A673 (cell line): ENCODE measurements around the gene SPRED2. TPM values are rescaled to one million over a fixed set of nuclear protein-coding genes. Genes with fewer than 3 reads are reported as not detected.

Experiments used
- BruUV-seq: library from RNA; stranded (reverse); fragments of 400-500 nt; replicated peaks from 2 replicates; lab custom pipeline; 2021; lab: Mats Ljungman, UMichigan
- CTCF ChIA-PET: fragments of 300-600 bp; sonication (Branson Sonifier 250); formaldehyde crosslinking; loops from one replicate; lab custom pipeline; 2022; ENCODE audit warnings: antibody characterized with exemption; lab: Charles Lee
- POLR2A ChIA-PET: fragments of 300-600 bp; sonication (Branson Sonifier 250); formaldehyde crosslinking; loops from one replicate; lab custom pipeline; 2022; ENCODE audit warnings: antibody characterized with exemption; ENCODE audit not compliant: low non-redundant PET; lab: Charles Lee
- DNase-seq: peaks from one replicate; pipeline ENCODE4 v3.0.0-alpha.2; 2015; ENCODE audit warnings: low spot score
- H3K27ac ChIP-seq: fragments of 200-600 bp; sonication (generic); 2 replicates; pipeline ENCODE4 v1.5.1; 2016; ENCODE audit warnings: mixed run types, low read depth, mild to moderate bottlenecking, mixed read lengths, antibody characterized with exemption, low read length; ENCODE audit not compliant: poor library complexity, severe bottlenecking
- H3K27me3 ChIP-seq: fragments of 200-600 bp; sonication (generic); replicated peaks from 2 replicates; pipeline ENCODE4 v1.6.1; 2017; ENCODE audit warnings: mixed run types, low read depth, mild to moderate bottlenecking, mixed read lengths, antibody characterized with exemption, low read length; ENCODE audit not compliant: insufficient read depth, poor library complexity
- H3K36me3 ChIP-seq: fragments of 200-600 bp; sonication (generic); 2 replicates; pipeline ENCODE4 v1.6.1; 2016; ENCODE audit warnings: mixed run types, mild to moderate bottlenecking, mixed read lengths, antibody characterized with exemption, low read length; ENCODE audit not compliant: insufficient read depth, poor library complexity, severe bottlenecking
- H3K4me1 ChIP-seq: fragments of 200-600 bp; sonication (generic); 2 replicates; pipeline ENCODE4 v1.6.1; 2017; ENCODE audit warnings: mixed run types, mild to moderate bottlenecking, mixed read lengths, antibody characterized with exemption, low read length; ENCODE audit not compliant: insufficient read depth, poor library complexity, severe bottlenecking
- H3K4me3 ChIP-seq: fragments of 200-600 bp; sonication (generic); 2 replicates; pipeline ENCODE4 v1.5.1; 2016; ENCODE audit warnings: low read depth, mixed run types, mild to moderate bottlenecking, mixed read lengths, low read length; ENCODE audit not compliant: poor library complexity, severe bottlenecking
- H3K9me3 ChIP-seq: fragments of 200-600 bp; sonication (generic); 2 replicates; pipeline ENCODE4 v1.6.1; 2016; ENCODE audit warnings: mixed run types, low read depth, mild to moderate bottlenecking, mixed read lengths, antibody characterized with exemption, low read length; ENCODE audit not compliant: poor library complexity, severe bottlenecking
- EZH2 ChIP-seq: fragments of 200-600 bp; sonication (generic); IDR thresholded peaks from 2 replicates; pipeline ENCODE4 v1.6.1; 2017; ENCODE audit warnings: borderline replicate concordance, low read depth, mild to moderate bottlenecking, mixed read lengths, antibody characterized with exemption, low read length; ENCODE audit not compliant: poor library complexity, severe bottlenecking
- intact Hi-C: fragments of 100-400 bp; cut with micrococcal nuclease; formaldehyde crosslinking; loops from one replicate; pipeline ENCODE4 v1.10.0; 2022; ENCODE audit not compliant: unreplicated experiment
- total RNA-seq: library from RNA; stranded (reverse); gene quantifications from 2 replicates; pipeline ENCODE4 v1.2.3, GENCODE V29; 2021
- TF ChIP-seq, protein P1 (sequence below): fragments of 300-800, 200-600 bp; sonication (generic); conservative IDR thresholded peaks from 2 replicates; pipeline ENCODE4 v1.5.1; 2017; ENCODE audit warnings: low read depth, mild to moderate bottlenecking, antibody characterized with exemption, low read length, moderate library complexity, mixed read lengths

SPRED2 gene
- total RNA-seq, 1 experiment from 2014 or later: 79.4 TPM

DNA sequence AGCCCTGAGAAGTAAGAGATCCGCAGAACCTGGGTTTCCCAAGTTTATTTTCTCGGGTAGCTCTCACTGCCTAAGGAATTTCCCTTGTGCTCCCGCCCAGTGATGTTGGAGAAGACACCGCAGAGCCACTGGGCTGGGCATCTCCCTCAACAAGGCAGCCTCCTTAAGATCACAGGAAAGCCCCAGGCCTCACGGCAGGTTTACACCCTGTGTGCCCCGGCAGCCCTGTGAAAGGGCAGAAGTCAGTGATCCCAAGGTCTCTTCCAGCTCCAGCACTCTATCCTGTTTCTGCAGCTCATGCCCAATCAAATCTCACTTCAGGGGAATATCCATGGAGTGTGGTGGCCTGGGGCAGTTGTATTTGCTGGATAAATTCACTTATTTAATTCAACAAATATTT is 138.3 kb downstream of the SPRED2 start:
- no peaks in the 10 kb centered on the region for H3K27me3 ChIP-seq
- no peak for DNase-seq
- H3K36me3 ChIP-seq: no peaks in the 10 kb centered on the region
- intact Hi-C loops: no loop called here
- TF ChIP-seq EZH2: no peak
- TF ChIP-seq, protein P1, sequence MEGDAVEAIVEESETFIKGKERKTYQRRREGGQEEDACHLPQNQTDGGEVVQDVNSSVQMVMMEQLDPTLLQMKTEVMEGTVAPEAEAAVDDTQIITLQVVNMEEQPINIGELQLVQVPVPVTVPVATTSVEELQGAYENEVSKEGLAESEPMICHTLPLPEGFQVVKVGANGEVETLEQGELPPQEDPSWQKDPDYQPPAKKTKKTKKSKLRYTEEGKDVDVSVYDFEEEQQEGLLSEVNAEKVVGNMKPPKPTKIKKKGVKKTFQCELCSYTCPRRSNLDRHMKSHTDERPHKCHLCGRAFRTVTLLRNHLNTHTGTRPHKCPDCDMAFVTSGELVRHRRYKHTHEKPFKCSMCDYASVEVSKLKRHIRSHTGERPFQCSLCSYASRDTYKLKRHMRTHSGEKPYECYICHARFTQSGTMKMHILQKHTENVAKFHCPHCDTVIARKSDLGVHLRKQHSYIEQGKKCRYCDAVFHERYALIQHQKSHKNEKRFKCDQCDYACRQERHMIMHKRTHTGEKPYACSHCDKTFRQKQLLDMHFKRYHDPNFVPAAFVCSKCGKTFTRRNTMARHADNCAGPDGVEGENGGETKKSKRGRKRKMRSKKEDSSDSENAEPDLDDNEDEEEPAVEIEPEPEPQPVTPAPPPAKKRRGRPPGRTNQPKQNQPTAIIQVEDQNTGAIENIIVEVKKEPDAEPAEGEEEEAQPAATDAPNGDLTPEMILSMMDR: no peak
- no peak overlapping the region for H3K27ac ChIP-seq
- H3K4me3 ChIP-seq: no peak overlapping the region
- no peaks in the 10 kb centered on the region for H3K9me3 ChIP-seq
- H3K4me1 ChIP-seq: no peaks in the 10 kb centered on the region
- BruUV-seq: no TSS peak
- POLR2A ChIA-PET: no interaction called here
- CTCF ChIA-PET: no interaction called here

DNA sequence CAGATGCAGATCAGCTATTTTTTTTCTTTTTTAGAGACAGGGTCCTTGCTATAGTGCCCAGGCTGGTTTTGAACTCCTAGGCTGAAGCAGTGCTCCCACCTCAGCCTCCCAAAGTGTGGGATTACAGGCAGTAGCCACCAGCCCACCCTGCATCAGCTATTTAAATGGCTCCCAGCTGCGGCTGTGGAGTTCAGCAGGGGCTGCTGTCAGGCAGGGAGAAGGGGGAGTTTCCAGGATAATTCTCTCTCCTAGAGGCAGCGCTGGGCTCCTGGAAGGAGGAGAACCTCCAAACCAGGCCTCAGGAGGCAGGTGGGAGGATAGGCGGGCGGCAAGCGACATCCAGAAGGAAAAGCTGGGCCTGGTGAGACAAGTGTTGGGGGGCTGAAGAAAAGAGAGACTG is 139.0 kb downstream of the SPRED2 start:
- ChIA-PET POLR2A (no interaction called here), CTCF (no interaction called here)
- no peak for TF ChIP-seq EZH2
- DNase-seq: no peak
- Histone ChIP-seq H3K4me3 (no peak overlapping the region), H3K9me3 (no peaks in the 10 kb centered on the region), H3K27me3 (no peaks in the 10 kb centered on the region), H3K27ac (no peak overlapping the region), H3K36me3 (no peaks in the 10 kb centered on the region), H3K4me1 (no peaks in the 10 kb centered on the region)
- intact Hi-C loops: no loop called here
- BruUV-seq: no TSS peak

DNA sequence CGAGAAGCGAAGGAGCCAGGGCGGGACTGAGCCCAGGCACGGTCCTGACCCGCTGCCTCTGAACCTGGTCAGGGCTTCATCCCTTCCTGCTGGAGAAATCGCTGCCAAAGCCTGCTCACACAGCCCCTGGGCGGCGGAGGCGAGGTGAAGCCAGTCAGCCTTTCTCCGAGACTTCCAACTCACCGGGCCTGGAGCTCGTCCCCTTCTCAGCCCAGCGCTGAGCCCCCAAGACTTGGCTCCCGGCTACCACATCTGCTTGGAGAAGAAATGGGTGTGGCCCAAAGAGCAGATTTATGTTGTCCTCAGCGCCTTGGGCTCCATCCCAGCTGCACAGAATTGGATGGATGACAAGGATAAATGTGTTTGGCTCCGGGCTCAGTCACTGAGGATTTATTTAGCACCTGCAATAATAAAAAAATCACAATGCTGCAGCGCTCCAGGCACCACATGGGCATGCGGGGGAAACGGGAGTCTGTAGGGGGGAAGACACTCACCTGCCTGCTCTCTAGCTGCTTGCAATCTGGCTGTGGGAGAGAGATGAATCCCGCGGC is 139.9 kb downstream of the SPRED2 start:
- ChIA-PET CTCF (no interaction called here), POLR2A (no interaction called here)
- H3K4me1 ChIP-seq: no peaks in the 10 kb centered on the region
- H3K9me3 ChIP-seq: no peaks in the 10 kb centered on the region
- TF ChIP-seq, protein P1: no peak
- intact Hi-C loops: no loop called here
- H3K27ac ChIP-seq: no peak overlapping the region
- H3K4me3 ChIP-seq: no peak overlapping the region
- no peak for DNase-seq
- H3K36me3 ChIP-seq: no peaks in the 10 kb centered on the region
- no peaks in the 10 kb centered on the region for H3K27me3 ChIP-seq
- BruUV-seq: no TSS peak

DNA sequence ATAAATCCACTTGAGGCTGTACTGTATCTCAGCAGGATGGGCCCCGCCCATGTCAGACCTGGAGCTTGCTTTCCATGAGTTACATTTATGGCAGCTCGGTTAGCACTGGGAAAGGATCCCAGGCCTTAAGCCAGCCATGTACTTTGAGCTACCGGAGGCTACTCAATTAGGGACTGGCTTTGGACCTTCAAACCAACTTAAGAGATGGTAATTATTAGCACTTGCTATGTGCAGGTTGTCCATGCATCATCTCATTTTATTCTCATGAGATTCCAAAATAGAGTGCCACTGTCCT is 140.3 kb downstream of the SPRED2 start:
- no peak overlapping the region for H3K27ac ChIP-seq
- H3K9me3 ChIP-seq: no peaks in the 10 kb centered on the region
- H3K27me3 ChIP-seq: no peaks in the 10 kb centered on the region
- no TSS peak for BruUV-seq
- H3K36me3 ChIP-seq: no peaks in the 10 kb centered on the region
- TF ChIP-seq, protein P1: no peak
- no peak for TF ChIP-seq EZH2
- no peak for DNase-seq
- ChIA-PET CTCF (no interaction called here), POLR2A (no interaction called here)
- H3K4me3 ChIP-seq: no peak overlapping the region
- intact Hi-C loops: no loop called here
- H3K4me1 ChIP-seq: no peaks in the 10 kb centered on the region
